Brain microvascular endothelial cell (primary cell): Measurements from ENCODE around the gene UGT1A9.

ENCODE experiments used
- DNase-seq: peaks from one replicate; pipeline ENCODE4 v3.0.0-alpha.2; 2020
- H3K27ac ChIP-seq: fragments of 250-450 bp; sonication (Bioruptor Pico); 2 replicates; pipeline ENCODE4 v1.5.1; 2020; ENCODE audit warnings: mild to moderate bottlenecking, moderate library complexity
- H3K27me3 ChIP-seq: fragments of 250-450 bp; sonication (Bioruptor Pico); replicated peaks from 2 replicates; pipeline ENCODE4 v1.5.1; 2020; ENCODE audit warnings: mild to moderate bottlenecking
- H3K36me3 ChIP-seq: fragments of 250-450 bp; sonication (Bioruptor Pico); replicated peaks from 2 replicates; pipeline ENCODE4 v1.5.1; 2020; ENCODE audit warnings: mild to moderate bottlenecking
- H3K4me3 ChIP-seq: 2 replicates; pipeline ENCODE4 v1.5.1; 2011; ENCODE audit warnings: low read depth, mild to moderate bottlenecking, control low read depth, low read length, moderate library complexity
- CTCF ChIP-seq: IDR thresholded peaks from 2 replicates; pipeline ENCODE4 v1.5.1; 2011; ENCODE audit warnings: low read depth, mild to moderate bottlenecking, moderate library complexity, low read length, control low read depth, inconsistent platforms; ENCODE audit errors: missing control alignments
- in situ Hi-C: cut with HindIII; loops from 2 replicates; pipeline ENCODE4 v1.10.0; 2017; ENCODE audit warnings: low sequenced_read_pairs, low pct_ligation_motif_present

The UGT1A9 gene

GRCh38 chr2:233758141-233758540, 86.4 kb downstream of the UGT1A9 start:
- in situ Hi-C loops, result no loop called here
- H3K4me3 ChIP-seq, result no peak overlapping the region
- no peak for TF ChIP-seq CTCF

GRCh38 chr2:233758849-233759248, 87.2 kb downstream of the UGT1A9 start:
- in situ Hi-C loops, result no loop called here
- no peak for DNase-seq
- no peak for TF ChIP-seq CTCF
- H3K27me3 ChIP-seq, result no peaks in the 10 kb centered on the region
- H3K4me3 ChIP-seq, result no peak overlapping the region
- H3K36me3 ChIP-seq, result no peaks in the 10 kb centered on the region
- H3K27ac ChIP-seq, result no peak overlapping the region

More at GRCh38 chr2:233758141-233758540, 86.4 kb downstream of the UGT1A9 start:
- Histone ChIP-seq H3K36me3 (no peaks in the 10 kb centered on the region), H3K27me3 (no peaks in the 10 kb centered on the region), H3K27ac (no peak overlapping the region)
- DNase-seq, result no peak

- in situ Hi-C loops, result no loop called here
- H3K36me3 ChIP-seq, result no peaks in the 10 kb centered on the region
- no peak within 1 kb of the TSS for H3K27ac ChIP-seq
- H3K27me3 ChIP-seq, result no peaks in the 10 kb centered on the region
- H3K4me3 ChIP-seq, result no peak within 1 kb of the TSS
- no peak for TF ChIP-seq CTCF
- no peak for DNase-seq
These were observed 88.3 kb downstream of the UGT1A9 start, which contains the start of gene UGT1A1 for GRCh38 chr2:233760043-233760442. TSS of gene UGT1A1 (plus strand) at chr2:233760270. CDS start at chr2:233760288, 18 bp downstream.

GRCh38 chr2:233761040-233761769, 89.5 kb downstream of the UGT1A9 start:
- no peaks in the 10 kb centered on the region for H3K36me3 ChIP-seq
- in situ Hi-C loops, result no loop called here
- DNase-seq, result peak; percentile 24
- no peak overlapping the region for H3K4me3 ChIP-seq
- no peak for TF ChIP-seq CTCF
- no peaks in the 10 kb centered on the region for H3K27me3 ChIP-seq
- no peak overlapping the region for H3K27ac ChIP-seq

GRCh38 chr2:233764264-233764663, 92.6 kb downstream of the UGT1A9 start:
- no peak overlapping the region for H3K4me3 ChIP-seq
- in situ Hi-C loops, result no loop called here
- no peaks in the 10 kb centered on the region for H3K36me3 ChIP-seq
- H3K27ac ChIP-seq, result peak overlapping the region; percentile 43
- DNase-seq, result peak; percentile 61
- no peaks in the 10 kb centered on the region for H3K27me3 ChIP-seq
- TF ChIP-seq CTCF, result no peak

- Histone ChIP-seq H3K4me3 (no peak overlapping the region), H3K27ac (peak overlapping the region; percentile 43), H3K36me3 (no peaks in the 10 kb centered on the region), H3K27me3 (no peaks in the 10 kb centered on the region)
- in situ Hi-C loops, result no loop called here
- TF ChIP-seq CTCF, result no peak
- no peak for DNase-seq
These were observed 93.1 kb downstream of the UGT1A9 start for GRCh38 chr2:233764761-233765160.
